H1 (cell line): Measurements from ENCODE around the gene NAT9. TPM values are rescaled to one million over a fixed set of nuclear protein-coding genes. Genes with fewer than 3 reads are reported as not detected.

Experiments
- BACH1 ChIP-seq: IDR thresholded peaks from 2 replicates; pipeline ENCODE4 v1.6.1; 2012; ENCODE audit warnings: low read length, improper control_type of control experiment
- CBX8 ChIP-seq: fragments of 300-800, 300-1000 bp; sonication (generic); IDR thresholded peaks from 2 replicates; pipeline ENCODE4 v1.7.1; 2016; ENCODE audit warnings: low read depth, low read length, borderline replicate concordance
- CHD2 ChIP-seq: IDR thresholded peaks from 2 replicates; pipeline ENCODE4 v1.6.1; 2012; ENCODE audit warnings: low read length, improper control_type of control experiment
- CREB1 ChIP-seq: IDR thresholded peaks from 2 replicates; pipeline ENCODE4 v1.6.1; 2012; ENCODE audit warnings: inconsistent platforms
- HDAC6 ChIP-seq: IDR thresholded peaks from one replicate; pipeline ENCODE4 v1.7.1; 2012; ENCODE audit warnings: low read depth, mild to moderate bottlenecking, inconsistent platforms, low read length, moderate library complexity
- JUN ChIP-seq: IDR thresholded peaks from 2 replicates; pipeline ENCODE4 v1.6.1; 2011; ENCODE audit warnings: low read depth, mild to moderate bottlenecking, improper control_type of control experiment, low read length
- JUND ChIP-seq: IDR thresholded peaks from 2 replicates; pipeline ENCODE4 v1.6.1; 2011; ENCODE audit warnings: mild to moderate bottlenecking, improper control_type of control experiment, low read length
- NRF1 ChIP-seq: IDR thresholded peaks from 2 replicates; pipeline ENCODE4 v1.6.1; 2011; ENCODE audit warnings: mild to moderate bottlenecking, low read depth, low read length, improper control_type of control experiment
- PHF8 ChIP-seq: fragments of 200-600 bp; sonication (generic); conservative IDR thresholded peaks from 2 replicates; pipeline ENCODE4 v1.7.1; 2012; ENCODE audit warnings: low read depth, mild to moderate bottlenecking, inconsistent platforms, low read length, moderate library complexity
- POLR2A ChIP-seq, 2 experiments: IDR thresholded peaks; 1 replicate in 1 of 2; 2 replicates in 1 of 2; pipeline ENCODE4 v1.6.1; 2011; ENCODE audit warnings: low read depth in 2 of 2, low read length in 2 of 2, mild to moderate bottlenecking in 2 of 2; ENCODE audit errors: control extremely low read depth in 1 of 2
- SIN3A ChIP-seq, 2 experiments: IDR thresholded peaks in 1 of 2; conservative IDR thresholded peaks in 1 of 2; 2 replicates each; pipeline ENCODE4 v1.6.1; 2011 to 2012; ENCODE audit warnings: low read length in 2 of 2, improper control_type of control experiment in 1 of 2, low read depth in 1 of 2, mild to moderate bottlenecking in 1 of 2
- SIX5 ChIP-seq: IDR thresholded peaks from 2 replicates; pipeline ENCODE4 v1.6.1; 2011; ENCODE audit warnings: mild to moderate bottlenecking, low read depth, low read length
- SRF ChIP-seq: IDR thresholded peaks from 2 replicates; pipeline ENCODE4 v1.6.1; 2011; ENCODE audit warnings: mild to moderate bottlenecking, low read depth, low read length, moderate library complexity
- TAF1 ChIP-seq: IDR thresholded peaks from 2 replicates; pipeline ENCODE4 v1.6.1; 2011; ENCODE audit warnings: mild to moderate bottlenecking, low read depth, low read length
- TAF7 ChIP-seq: optimal IDR thresholded peaks from 2 replicates; pipeline ENCODE3; 2011; ENCODE audit warnings: low read depth, mild to moderate bottlenecking, inconsistent platforms, low read length, moderate library complexity, borderline replicate concordance
- TCF12 ChIP-seq: IDR thresholded peaks from 2 replicates; pipeline ENCODE4 v1.6.1; 2011; ENCODE audit warnings: low read depth, mild to moderate bottlenecking, low read length
- YY1 ChIP-seq: IDR thresholded peaks from 2 replicates; pipeline ENCODE4 v1.6.1; 2011; ENCODE audit warnings: low read depth, mild to moderate bottlenecking, low read length
- polyA plus RNA-seq, 7 experiments: library from polyadenylated mRNA; depleted of rRNA in 3 of 7; stranded (reverse) in 5 of 7; unstranded in 2 of 7; fragments of >200 nt in 5 of 7; fragments of 200-250 nt in 2 of 7; gene quantifications; 1 replicate in 5 of 7; 2 replicates in 1 of 7; 4 replicates in 1 of 7; pipeline versions ENCODE4 v1.2.1 to v1.2.3, GENCODE V29; 2011 to 2013; ENCODE audit warnings: missing spikeins in 2 of 7, mixed read lengths in 2 of 7
- total RNA-seq: library from RNA; stranded (reverse); fragmentation: NEBNext Ultra II Directional; extraction: Animal tissue kit (Norgen Biotek cat#: 25700); gene quantifications from 2 replicates; pipeline ENCODE4 v1.2.1, GENCODE V29; 2021
- TF ChIP-seq, protein P1 (sequence below), 3 experiments: IDR thresholded peaks; 1 replicate in 2 of 3; 2 replicates in 1 of 3; pipeline versions ENCODE4 v1.5.1 to v1.6.1; 2011; ENCODE audit warnings: low read length in 3 of 3, mild to moderate bottlenecking in 3 of 3, inconsistent platforms in 2 of 3, low read depth in 1 of 3, moderate library complexity in 1 of 3; ENCODE audit not compliant: insufficient read depth in 1 of 3; ENCODE audit errors: control extremely low read depth in 1 of 3
- TF ChIP-seq, protein P2 (sequence below): IDR thresholded peaks from 2 replicates; pipeline ENCODE4 v1.6.1; 2012; ENCODE audit warnings: inconsistent platforms
- TF ChIP-seq, protein P3 (sequence below): IDR thresholded peaks from 2 replicates; pipeline ENCODE4 v1.6.1; 2012; ENCODE audit warnings: inconsistent platforms
- TF ChIP-seq, protein P4 (sequence below): IDR thresholded peaks from 2 replicates; pipeline ENCODE4 v1.6.1; 2011; ENCODE audit warnings: low read depth, mild to moderate bottlenecking, low read length; ENCODE audit not compliant: insufficient read depth

Gene NAT9
- total and polyA plus RNA-seq, 2 of the 8 experiments (the other 6 are each of a cell fraction or from before 2014, with no cell fraction given): 32.3 to 42.7 TPM

DNA sequence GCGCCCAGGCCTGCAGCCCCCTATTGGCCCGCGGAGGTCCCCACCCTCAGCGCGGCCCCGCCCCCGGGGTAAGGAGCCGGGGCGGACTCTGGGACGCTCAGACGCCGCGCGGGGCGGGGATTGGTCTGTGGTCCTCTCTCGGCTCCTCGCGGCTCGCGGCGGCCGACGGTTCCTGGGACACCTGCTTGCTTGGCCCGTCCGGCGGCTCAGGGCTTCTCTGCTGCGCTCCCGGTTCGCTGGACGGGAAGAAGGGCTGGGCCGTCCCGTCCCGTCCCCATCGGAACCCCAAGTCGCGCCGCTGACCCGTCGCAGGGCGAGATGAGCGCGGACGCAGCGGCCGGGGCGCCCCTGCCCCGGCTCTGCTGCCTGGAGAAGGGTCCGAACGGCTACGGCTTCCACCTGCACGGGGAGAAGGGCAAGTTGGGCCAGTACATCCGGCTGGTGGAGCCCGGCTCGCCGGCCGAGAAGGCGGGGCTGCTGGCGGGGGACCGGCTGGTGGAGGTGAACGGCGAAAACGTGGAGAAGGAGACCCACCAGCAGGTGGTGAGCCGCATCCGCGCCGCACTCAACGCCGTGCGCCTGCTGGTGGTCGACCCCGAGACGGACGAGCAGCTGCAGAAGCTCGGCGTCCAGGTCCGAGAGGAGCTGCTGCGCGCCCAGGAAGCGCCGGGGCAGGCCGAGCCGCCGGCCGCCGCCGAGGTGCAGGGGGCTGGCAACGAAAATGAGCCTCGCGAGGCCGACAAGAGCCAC, 27.4 kb downstream of the NAT9 start, which contains the start of gene NHERF1 (continued):
- TF ChIP-seq SIN3A (conservative IDR thresholded peaks at IDR 0.05 in 1 of 2, IDR thresholded peaks at IDR 0.05 in 1 of 2; ENCODE audit: low read depth in 1 of 2, low read length in 2 of 2) (peak in 1 of 2 experiments; percentile 36; a peak in 1 of 4 replicates), TAF7 (peak; percentile 96), CREB1 (no peak), BACH1 (no peak), HDAC6 (no peak), YY1 (no peak), JUND (no peak), PHF8 (peak; percentile 88), POLR2A (IDR thresholded peaks at IDR 0.05; ENCODE audit: control extremely low read depth in 1 of 2, low read depth in 2 of 2, low read length in 2 of 2) (peak in 1 of 2 experiments; percentile 94; a peak in 2 of 3 replicates), CBX8 (no peak), TAF1 (peak; percentile 99), NRF1 (no peak), SRF (no peak), TCF12 (no peak), SIX5 (no peak), JUN (no peak), CHD2 (no peak)
- TF ChIP-seq, protein P1, sequence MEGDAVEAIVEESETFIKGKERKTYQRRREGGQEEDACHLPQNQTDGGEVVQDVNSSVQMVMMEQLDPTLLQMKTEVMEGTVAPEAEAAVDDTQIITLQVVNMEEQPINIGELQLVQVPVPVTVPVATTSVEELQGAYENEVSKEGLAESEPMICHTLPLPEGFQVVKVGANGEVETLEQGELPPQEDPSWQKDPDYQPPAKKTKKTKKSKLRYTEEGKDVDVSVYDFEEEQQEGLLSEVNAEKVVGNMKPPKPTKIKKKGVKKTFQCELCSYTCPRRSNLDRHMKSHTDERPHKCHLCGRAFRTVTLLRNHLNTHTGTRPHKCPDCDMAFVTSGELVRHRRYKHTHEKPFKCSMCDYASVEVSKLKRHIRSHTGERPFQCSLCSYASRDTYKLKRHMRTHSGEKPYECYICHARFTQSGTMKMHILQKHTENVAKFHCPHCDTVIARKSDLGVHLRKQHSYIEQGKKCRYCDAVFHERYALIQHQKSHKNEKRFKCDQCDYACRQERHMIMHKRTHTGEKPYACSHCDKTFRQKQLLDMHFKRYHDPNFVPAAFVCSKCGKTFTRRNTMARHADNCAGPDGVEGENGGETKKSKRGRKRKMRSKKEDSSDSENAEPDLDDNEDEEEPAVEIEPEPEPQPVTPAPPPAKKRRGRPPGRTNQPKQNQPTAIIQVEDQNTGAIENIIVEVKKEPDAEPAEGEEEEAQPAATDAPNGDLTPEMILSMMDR (IDR thresholded peaks at IDR 0.05; ENCODE audit: control extremely low read depth in 1 of 3, insufficient read depth in 1 of 3, low read depth in 1 of 3, low read length in 3 of 3): peak; percentile 34 to 37 (median 35)
- TF ChIP-seq, protein P2, sequence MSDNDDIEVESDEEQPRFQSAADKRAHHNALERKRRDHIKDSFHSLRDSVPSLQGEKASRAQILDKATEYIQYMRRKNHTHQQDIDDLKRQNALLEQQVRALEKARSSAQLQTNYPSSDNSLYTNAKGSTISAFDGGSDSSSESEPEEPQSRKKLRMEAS: peak; percentile 27; the same call in 1 of the 2 replicates
- TF ChIP-seq, protein P3, sequence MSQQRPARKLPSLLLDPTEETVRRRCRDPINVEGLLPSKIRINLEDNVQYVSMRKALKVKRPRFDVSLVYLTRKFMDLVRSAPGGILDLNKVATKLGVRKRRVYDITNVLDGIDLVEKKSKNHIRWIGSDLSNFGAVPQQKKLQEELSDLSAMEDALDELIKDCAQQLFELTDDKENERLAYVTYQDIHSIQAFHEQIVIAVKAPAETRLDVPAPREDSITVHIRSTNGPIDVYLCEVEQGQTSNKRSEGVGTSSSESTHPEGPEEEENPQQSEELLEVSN: no peak
- TF ChIP-seq, protein P4, sequence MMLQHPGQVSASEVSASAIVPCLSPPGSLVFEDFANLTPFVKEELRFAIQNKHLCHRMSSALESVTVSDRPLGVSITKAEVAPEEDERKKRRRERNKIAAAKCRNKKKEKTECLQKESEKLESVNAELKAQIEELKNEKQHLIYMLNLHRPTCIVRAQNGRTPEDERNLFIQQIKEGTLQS: no peak
